Measurements from ENCODE around the gene DNAH17.

DNAH17 gene

GRCh38 chr17:78460951-78461798 is 116.0 kb downstream of the DNAH17 start:
- TF ChIP-seq CTCF (IDR thresholded peaks at IDR 0.05; ENCODE audit: borderline replicate concordance, control extremely low read depth, extremely low read depth, insufficient read depth, missing control alignments), result no peak
- no peak for DNase-seq (ENCODE audit: low spot score)
- in situ Hi-C loops (cut with MboI; ENCODE audit: low sequenced_read_pairs, unreplicated experiment), result no loop called here

GRCh38 chr17:78460176-78460675 is 117.0 kb downstream of the DNAH17 start:
- TF ChIP-seq CTCF (IDR thresholded peaks at IDR 0.05; ENCODE audit: borderline replicate concordance, control extremely low read depth, extremely low read depth, insufficient read depth, missing control alignments), result no peak
- in situ Hi-C loops (cut with MboI; ENCODE audit: low sequenced_read_pairs, unreplicated experiment), result no loop called here
- DNase-seq (ENCODE audit: low spot score), result no peak

- in situ Hi-C loops (cut with MboI; ENCODE audit: low sequenced_read_pairs, unreplicated experiment), result no loop called here
- TF ChIP-seq CTCF (IDR thresholded peaks at IDR 0.05; ENCODE audit: borderline replicate concordance, control extremely low read depth, extremely low read depth, insufficient read depth, missing control alignments), result no peak
- no peak for DNase-seq (ENCODE audit: low spot score)
Measured at GRCh38 chr17:78459696-78460095, 117.5 kb downstream of the DNAH17 start.

- in situ Hi-C loops (cut with MboI; ENCODE audit: low sequenced_read_pairs, unreplicated experiment), result no loop called here
- DNase-seq (ENCODE audit: low spot score), result no peak
- TF ChIP-seq CTCF (IDR thresholded peaks at IDR 0.05; ENCODE audit: borderline replicate concordance, control extremely low read depth, extremely low read depth, insufficient read depth, missing control alignments), result no peak
Measured at GRCh38 chr17:78458736-78459335, 118.4 kb downstream of the DNAH17 start.

GRCh38 chr17:78458091-78458490 is 119.1 kb downstream of the DNAH17 start:
- DNase-seq (ENCODE audit: low spot score), result no peak
- TF ChIP-seq CTCF (IDR thresholded peaks at IDR 0.05; ENCODE audit: borderline replicate concordance, control extremely low read depth, extremely low read depth, insufficient read depth, missing control alignments), result no peak
- in situ Hi-C loops (cut with MboI; ENCODE audit: low sequenced_read_pairs, unreplicated experiment), result no loop called here

- no peak for TF ChIP-seq CTCF (IDR thresholded peaks at IDR 0.05; ENCODE audit: borderline replicate concordance, control extremely low read depth, extremely low read depth, insufficient read depth, missing control alignments)
- in situ Hi-C loops (cut with MboI; ENCODE audit: low sequenced_read_pairs, unreplicated experiment), result no loop called here
- no peak for DNase-seq (ENCODE audit: low spot score)
Measured at GRCh38 chr17:78454346-78454745, 122.8 kb downstream of the DNAH17 start.

All from GM13976 (cell line).